Fibroblast of lung (primary cell): ENCODE results near the gene ATP1A3. TPM values are rescaled to one million over a fixed set of nuclear protein-coding genes. Genes with fewer than 3 reads are reported as not detected.

Experiments used
- DNase-seq, 2 donors: peaks; one replicate each; pipeline versions ENCODE4 v3.0.0 to v3.0.0-alpha.2; 2010; ENCODE audit warnings: low read depth in 2 of 2
- H2AFZ ChIP-seq: 2 replicates; pipeline ENCODE4 v1.5.1; 2012; ENCODE audit warnings: low read length, control low read depth, inconsistent platforms
- H3K27ac ChIP-seq: 2 replicates; pipeline ENCODE4 v1.5.1; 2011; ENCODE audit warnings: low read length, control low read depth; ENCODE audit not compliant: insufficient read depth
- H3K27me3 ChIP-seq: 2 replicates; pipeline ENCODE4 v1.5.1; 2011; ENCODE audit warnings: mild to moderate bottlenecking, low read length; ENCODE audit not compliant: control insufficient read depth, insufficient read depth
- H3K36me3 ChIP-seq: 2 replicates; pipeline ENCODE4 v1.5.1; 2011; ENCODE audit warnings: low read length; ENCODE audit not compliant: control insufficient read depth, insufficient read depth
- H3K4me1 ChIP-seq: 2 replicates; pipeline ENCODE4 v1.5.1; 2011; ENCODE audit warnings: low read length; ENCODE audit not compliant: control insufficient read depth, insufficient read depth; ENCODE audit errors: extremely low read depth
- H3K4me2 ChIP-seq: 2 replicates; pipeline ENCODE4 v1.5.1; 2011; ENCODE audit warnings: low read length, control low read depth; ENCODE audit not compliant: insufficient read depth; ENCODE audit errors: extremely low read depth
- H3K4me3 ChIP-seq, 4 experiments: fragments of 200-600 bp in 1 of 4; sonication (generic) in 1 of 4; replicated peaks in 1 of 4; 2 replicates each; pipeline ENCODE4 v1.5.1; 2011 to 2016; ENCODE audit warnings: low read length in 4 of 4, low read depth in 3 of 4, mild to moderate bottlenecking in 3 of 4, control low read depth in 2 of 4, inconsistent platforms in 1 of 4, mixed read lengths in 1 of 4; ENCODE audit not compliant: insufficient read depth in 1 of 4; ENCODE audit errors: control extremely low read depth in 1 of 4
- H3K79me2 ChIP-seq: 2 replicates; pipeline ENCODE4 v1.5.1; 2012; ENCODE audit warnings: mild to moderate bottlenecking, low read length, inconsistent platforms; ENCODE audit not compliant: control insufficient read depth, insufficient read depth
- H3K9ac ChIP-seq: 2 replicates; pipeline ENCODE4 v1.5.1; 2011; ENCODE audit warnings: mild to moderate bottlenecking, low read length, control low read depth; ENCODE audit not compliant: insufficient read depth
- H3K9me3 ChIP-seq: 2 replicates; pipeline ENCODE4 v1.5.1; 2012; ENCODE audit warnings: low read depth, low read length; ENCODE audit not compliant: control insufficient read depth, insufficient read depth
- H4K20me1 ChIP-seq: 2 replicates; pipeline ENCODE4 v1.5.1; 2011; ENCODE audit warnings: low read length; ENCODE audit not compliant: control insufficient read depth, insufficient read depth; ENCODE audit errors: extremely low read depth
- CTCF ChIP-seq, 2 donors: IDR thresholded peaks in 1 of 2; conservative IDR thresholded peaks in 1 of 2; 1 replicate in 1 of 2; 2 replicates in 1 of 2; pipeline ENCODE4 v1.5.1; 2011 to 2012; ENCODE audit warnings: low read length in 2 of 2, control low read depth in 1 of 2, inconsistent platforms in 1 of 2, low read depth in 1 of 2, mild to moderate bottlenecking in 1 of 2
- EZH2 ChIP-seq: IDR thresholded peaks from 2 replicates; pipeline ENCODE4 v1.5.1; 2012; ENCODE audit warnings: low read length, control low read depth, mild to moderate bottlenecking; ENCODE audit errors: missing control alignments
- polyA plus RNA-seq, 2 donors: library from polyadenylated mRNA; depleted of rRNA in 1 of 2; stranded (reverse) in 1 of 2; unstranded in 1 of 2; fragments of >200 nt; gene quantifications; 2 replicates each; pipeline ENCODE4 v1.2.1, GENCODE V29; 2011 to 2012; ENCODE audit warnings: missing spikeins in 1 of 2
- total RNA-seq: library from RNA; depleted of rRNA; stranded (reverse); fragments of >200 nt; gene quantifications from 2 replicates; pipeline ENCODE4 v1.2.1, GENCODE V29; 2014

Gene ATP1A3
- total and polyA plus RNA-seq, 2 donors (not counting 1 experiment from before 2014, with no cell fraction given): 0.17 TPM; not detected in 1

GRCh38 chr19:41969772-41970458, 24.1 kb downstream of the ATP1A3 start:
- Histone ChIP-seq H3K4me2 (no peak overlapping the region), H3K79me2 (no peaks in the 10 kb centered on the region), H3K9ac (no peak overlapping the region), H3K27ac (no peak overlapping the region), H3K36me3 (no peaks in the 10 kb centered on the region), H2AFZ (no peak overlapping the region), H3K4me1 (no peaks in the 10 kb centered on the region), H3K9me3 (no peaks in the 10 kb centered on the region), H3K27me3 (peaks cover 6% of the 10 kb centered on the region), H3K4me3 (no peak overlapping the region), H4K20me1 (no peaks in the 10 kb centered on the region)
- no peak for DNase-seq
- TF ChIP-seq CTCF (conservative IDR thresholded peaks at IDR 0.05 in 1 of 2, IDR thresholded peaks at IDR 0.05 in 1 of 2; ENCODE audit: low read depth in 1 of 2, low read length in 2 of 2) (no peak), EZH2 (no peak)

GRCh38 chr19:41968751-41969595, 25.1 kb downstream of the ATP1A3 start:
- Histone ChIP-seq H3K27ac (no peak overlapping the region), H4K20me1 (no peaks in the 10 kb centered on the region), H2AFZ (no peak overlapping the region), H3K4me1 (no peaks in the 10 kb centered on the region), H3K9me3 (no peaks in the 10 kb centered on the region), H3K9ac (no peak overlapping the region), H3K4me2 (no peak overlapping the region), H3K36me3 (no peaks in the 10 kb centered on the region), H3K27me3 (peaks cover 6% of the 10 kb centered on the region), H3K79me2 (no peaks in the 10 kb centered on the region), H3K4me3 (no peak overlapping the region)
- no peak for DNase-seq
- no peak for TF ChIP-seq CTCF (conservative IDR thresholded peaks at IDR 0.05 in 1 of 2, IDR thresholded peaks at IDR 0.05 in 1 of 2; ENCODE audit: low read depth in 1 of 2, low read length in 2 of 2)
- TF ChIP-seq EZH2: no peak

GRCh38 chr19:41967054-41967783, 26.8 kb downstream of the ATP1A3 start:
- peaks cover 6% of the 10 kb centered on the region for H3K27me3 ChIP-seq
- no peak overlapping the region for H3K27ac ChIP-seq
- H2AFZ ChIP-seq: no peak overlapping the region
- no peaks in the 10 kb centered on the region for H4K20me1 ChIP-seq
- DNase-seq: no peak
- no peak overlapping the region for H3K4me2 ChIP-seq
- H3K9me3 ChIP-seq: no peaks in the 10 kb centered on the region
- H3K79me2 ChIP-seq: no peaks in the 10 kb centered on the region
- no peak overlapping the region for H3K9ac ChIP-seq
- TF ChIP-seq CTCF (conservative IDR thresholded peaks at IDR 0.05 in 1 of 2, IDR thresholded peaks at IDR 0.05 in 1 of 2; ENCODE audit: low read depth in 1 of 2, low read length in 2 of 2): no peak
- TF ChIP-seq EZH2: no peak
- H3K36me3 ChIP-seq: no peaks in the 10 kb centered on the region
- H3K4me3 ChIP-seq: no peak overlapping the region
- no peaks in the 10 kb centered on the region for H3K4me1 ChIP-seq
